Measurements from ENCODE around the gene RXRA.

DNA sequence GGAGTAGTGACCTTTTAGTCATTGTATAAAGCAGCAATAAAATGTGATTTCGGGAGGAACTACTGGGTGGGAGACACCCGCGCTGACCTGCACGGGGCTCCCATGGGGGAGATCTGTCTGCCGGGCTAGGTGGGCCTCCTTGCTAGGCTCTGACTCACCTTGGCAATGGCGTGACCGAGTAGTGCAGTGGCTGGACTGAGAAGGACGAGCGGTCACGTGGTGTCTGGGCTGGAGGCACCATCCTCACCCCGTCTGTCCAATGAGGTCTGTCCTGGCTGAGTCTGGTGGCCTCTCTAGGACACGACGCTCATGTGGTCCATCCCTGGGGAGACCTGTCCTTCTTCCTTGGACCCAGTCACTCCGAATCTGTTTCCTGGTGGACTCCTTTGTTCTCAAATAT, 151.7 kb downstream of the RXRA start:
- no peak for TF ChIP-seq POLR2A (IDR thresholded peaks at IDR 0.05; ENCODE audit: low read length)
- no peak for TF ChIP-seq GATA1 (IDR thresholded peaks at IDR 0.05; ENCODE audit: low read depth, low read length)
